Activated T-helper 2 cell treated with anti-CD3 and anti-CD28 coated beads, Interferon-gamma antibody, Interleukin-2, Interleukin-4, amounts not matched to agents 10 μg/mL and 5 μg/mL and 100 μg/mL, durations not matched to agents 14 hours and 24 hours and 36 hours (primary cell): Measurements from ENCODE around the gene IFT172. TPM values are rescaled to one million over a fixed set of nuclear protein-coding genes. Genes with fewer than 3 reads are reported as not detected.
"Not testable (repeated sequence)": the region's sequence is repeated elsewhere in the genome, so short reads cannot be mapped to it uniquely, and the experiment has no call there.

Source experiments
- DNase-seq: peaks from one replicate; pipeline ENCODE4 v3.0.0; 2021; ENCODE audit warnings: low spot score
- H3K27ac Mint-ChIP-seq: one replicate; pipeline ENCODE4 v1.8.0; 2021; ENCODE audit warnings: mixed read lengths
- H3K27me3 Mint-ChIP-seq: one replicate; pipeline ENCODE4 v1.8.0; 2021; ENCODE audit warnings: low read depth, mixed read lengths
- H3K36me3 Mint-ChIP-seq: one replicate; pipeline ENCODE4 v1.8.0; 2021; ENCODE audit warnings: low read depth, mixed read lengths
- H3K4me1 Mint-ChIP-seq: one replicate; pipeline ENCODE4 v1.8.0; 2021; ENCODE audit warnings: low read depth, mixed read lengths
- H3K4me3 Mint-ChIP-seq: one replicate; pipeline ENCODE4 v1.8.0; 2021; ENCODE audit warnings: low read depth, mild to moderate bottlenecking, moderate library complexity, mixed read lengths
- H3K9me3 Mint-ChIP-seq: one replicate; pipeline ENCODE4 v1.8.0; 2021; ENCODE audit warnings: mixed read lengths
- intact Hi-C: fragments of 100-400 bp; cut with micrococcal nuclease; formaldehyde crosslinking; loops from one replicate; pipeline ENCODE4 v1.15.1; 2023
- total RNA-seq: library from RNA; stranded (reverse); gene quantifications from 2 replicates; pipeline ENCODE4 v1.2.3, GENCODE V29; 2022

IFT172 gene
- 16.4 and 18.8 TPM in 2 replicates for total RNA-seq

- H3K9me3 Mint-ChIP-seq, result no peaks in the 10 kb centered on the region
These were observed at the start of gene IFT172 for GRCh38 chr2:27489498-27490397. TSS of gene IFT172 (minus strand) at chr2:27489743. CDS start at chr2:27489653, 90 bp downstream.

GRCh38 chr2:27538839-27539450 lies 49.4 kb upstream of the IFT172 start:
- DNase-seq, H3K4me3 Mint-ChIP-seq, intact Hi-C loops, H3K4me1 Mint-ChIP-seq, H3K27ac Mint-ChIP-seq, H3K36me3 Mint-ChIP-seq, H3K9me3 Mint-ChIP-seq: not testable (repeated sequence)
- peaks cover 26% of the 10 kb centered on the region for H3K27me3 Mint-ChIP-seq

More at GRCh38 chr2:27489498-27490397, at the start of gene IFT172:
- peaks cover 19% of the 10 kb centered on the region for H3K4me1 Mint-ChIP-seq
- DNase-seq, result peak; percentile 99
- H3K4me3 Mint-ChIP-seq, result peak within 1 kb of the TSS; percentile 86
- no peaks in the 10 kb centered on the region for H3K36me3 Mint-ChIP-seq
- intact Hi-C loops, result loop anchor here (1.0 to 10.0 kb wide), 3 partner anchors 61 to 139 kb away; partner anchors contain the start of genes CCDC121, GPN1, NRBP1 and ZNF512
- H3K27me3 Mint-ChIP-seq, result peaks cover 13% of the 10 kb centered on the region
- peak within 1 kb of the TSS; percentile 74 for H3K27ac Mint-ChIP-seq

GRCh38 chr2:27537287-27537686 lies 47.7 kb upstream of the IFT172 start:
- no peaks in the 10 kb centered on the region for H3K36me3 Mint-ChIP-seq
- H3K9me3 Mint-ChIP-seq, result no peaks in the 10 kb centered on the region
- no peak for DNase-seq
- no peak overlapping the region for H3K4me3 Mint-ChIP-seq
- H3K4me1 Mint-ChIP-seq, result no peaks in the 10 kb centered on the region
- intact Hi-C loops, result no loop called here
- H3K27ac Mint-ChIP-seq, result no peak overlapping the region
- H3K27me3 Mint-ChIP-seq, result peaks cover 28% of the 10 kb centered on the region

GRCh38 chr2:27531983-27532382 lies 42.4 kb upstream of the IFT172 start:
- H3K4me1 Mint-ChIP-seq, result peaks cover 4% of the 10 kb centered on the region
- intact Hi-C loops, result no loop called here
- H3K36me3 Mint-ChIP-seq, result no peaks in the 10 kb centered on the region
- no peak overlapping the region for H3K4me3 Mint-ChIP-seq
- no peaks in the 10 kb centered on the region for H3K9me3 Mint-ChIP-seq
- H3K27ac Mint-ChIP-seq, result no peak overlapping the region
- H3K27me3 Mint-ChIP-seq, result peaks cover 23% of the 10 kb centered on the region
- DNase-seq, result no peak

- H3K4me1 Mint-ChIP-seq, result peaks cover 4% of the 10 kb centered on the region
- no peak overlapping the region for H3K27ac Mint-ChIP-seq
- H3K4me3 Mint-ChIP-seq, result no peak overlapping the region
- no peaks in the 10 kb centered on the region for H3K36me3 Mint-ChIP-seq
- H3K9me3 Mint-ChIP-seq, result no peaks in the 10 kb centered on the region
- H3K27me3 Mint-ChIP-seq, result peaks cover 10% of the 10 kb centered on the region
- intact Hi-C loops, result no loop called here
- DNase-seq, result no peak
These were observed 37.6 kb upstream of the IFT172 start for GRCh38 chr2:27527182-27527581.

GRCh38 chr2:27522400-27522945 lies 32.9 kb upstream of the IFT172 start:
- H3K4me1 Mint-ChIP-seq, result peaks cover 4% of the 10 kb centered on the region
- H3K9me3 Mint-ChIP-seq, result no peaks in the 10 kb centered on the region
- no peak overlapping the region for H3K27ac Mint-ChIP-seq
- no peak for DNase-seq
- no peaks in the 10 kb centered on the region for H3K36me3 Mint-ChIP-seq
- peaks cover 8% of the 10 kb centered on the region for H3K27me3 Mint-ChIP-seq
- no peak overlapping the region for H3K4me3 Mint-ChIP-seq
- intact Hi-C loops, result no loop called here

GRCh38 chr2:27520316-27520715 lies 30.8 kb upstream of the IFT172 start:
- Mint-ChIP-seq H3K36me3 (no peaks in the 10 kb centered on the region), H3K4me1 (no peaks in the 10 kb centered on the region), H3K27ac (no peak overlapping the region), H3K9me3 (no peaks in the 10 kb centered on the region), H3K4me3 (no peak overlapping the region), H3K27me3 (peaks cover 8% of the 10 kb centered on the region)
- intact Hi-C loops, result no loop called here
- no peak for DNase-seq

GRCh38 chr2:27518782-27519113 lies 29.2 kb upstream of the IFT172 start:
- Mint-ChIP-seq H3K27ac (no peak overlapping the region), H3K4me3 (no peak overlapping the region), H3K36me3 (no peaks in the 10 kb centered on the region), H3K27me3 (peaks cover 16% of the 10 kb centered on the region), H3K4me1 (no peaks in the 10 kb centered on the region), H3K9me3 (no peaks in the 10 kb centered on the region)
- no peak for DNase-seq
- intact Hi-C loops, result no loop called here

GRCh38 chr2:27518113-27518781 lies 28.7 kb upstream of the IFT172 start:
- Mint-ChIP-seq H3K27ac (no peak overlapping the region), H3K9me3 (no peaks in the 10 kb centered on the region), H3K27me3 (peaks cover 17% of the 10 kb centered on the region), H3K4me3 (no peak overlapping the region), H3K36me3 (no peaks in the 10 kb centered on the region), H3K4me1 (no peaks in the 10 kb centered on the region)
- DNase-seq, result no peak
- intact Hi-C loops, result no loop called here

GRCh38 chr2:27509326-27509725 lies 19.8 kb upstream of the IFT172 start:
- H3K4me1 Mint-ChIP-seq, result no peaks in the 10 kb centered on the region
- intact Hi-C loops, result no loop called here
- no peak overlapping the region for H3K27ac Mint-ChIP-seq
- H3K36me3 Mint-ChIP-seq, result no peaks in the 10 kb centered on the region
- H3K4me3 Mint-ChIP-seq, result no peak overlapping the region
- H3K27me3 Mint-ChIP-seq, result peaks cover 22% of the 10 kb centered on the region
- no peaks in the 10 kb centered on the region for H3K9me3 Mint-ChIP-seq
- DNase-seq, result no peak

- no peak for DNase-seq
- intact Hi-C loops, result no loop called here
- no peaks in the 10 kb centered on the region for H3K9me3 Mint-ChIP-seq
- no peak overlapping the region for H3K4me3 Mint-ChIP-seq
- no peaks in the 10 kb centered on the region for H3K4me1 Mint-ChIP-seq
- H3K27me3 Mint-ChIP-seq, result peaks cover 6% of the 10 kb centered on the region
- no peaks in the 10 kb centered on the region for H3K36me3 Mint-ChIP-seq
- no peak overlapping the region for H3K27ac Mint-ChIP-seq
These were observed 17.8 kb upstream of the IFT172 start for GRCh38 chr2:27507293-27507692.

GRCh38 chr2:27506587-27506986 lies 17.0 kb upstream of the IFT172 start:
- Mint-ChIP-seq H3K4me3 (no peak overlapping the region), H3K27ac (no peak overlapping the region), H3K9me3 (no peaks in the 10 kb centered on the region), H3K4me1 (no peaks in the 10 kb centered on the region), H3K27me3 (peaks cover 10% of the 10 kb centered on the region), H3K36me3 (no peaks in the 10 kb centered on the region)
- intact Hi-C loops, result no loop called here
- DNase-seq, result no peak
